Astrocyte (in vitro differentiated cells and primary cell): Measurements from ENCODE around the gene RCOR3.

Experiments
- CTCF ChIP-seq: IDR thresholded peaks from 2 replicates; pipeline ENCODE4 v1.5.1; 2011; ENCODE audit warnings: low read depth, mild to moderate bottlenecking, inconsistent platforms, low read length, moderate library complexity; ENCODE audit not compliant: insufficient read depth
- EZH2 ChIP-seq: IDR thresholded peaks from 2 replicates; pipeline ENCODE4 v1.6.1; 2012; ENCODE audit warnings: mild to moderate bottlenecking, low read length, inconsistent platforms; ENCODE audit not compliant: insufficient read depth

DNA sequence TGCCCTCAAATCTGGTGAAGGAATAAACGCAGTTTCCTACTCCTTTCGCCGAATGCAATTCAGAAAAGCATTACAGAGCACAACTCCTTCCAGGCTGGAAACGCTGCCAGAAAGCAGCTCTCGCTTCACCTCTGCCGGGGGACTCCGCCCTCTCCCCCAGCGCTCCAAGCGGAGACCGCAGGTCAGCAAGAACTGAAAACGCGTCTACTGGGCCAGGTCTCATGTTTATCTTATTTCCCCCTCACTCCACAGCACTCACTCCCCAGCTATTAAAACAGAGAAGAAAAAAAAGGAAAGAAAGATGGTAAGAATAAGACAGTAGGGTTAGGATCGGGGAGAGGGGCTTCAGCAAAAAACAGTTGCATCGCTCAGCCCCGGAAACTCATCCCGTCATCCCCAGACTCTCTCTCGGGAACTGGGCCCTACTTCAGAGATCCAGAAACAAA, 833 bp upstream of the RCOR3 start:
- TF ChIP-seq CTCF (no peak), EZH2 (no peak)
